H1 (cell line): ENCODE results near the gene RAB3C. TPM values are rescaled to one million over a fixed set of nuclear protein-coding genes. Genes with fewer than 3 reads are reported as not detected.

Experiments used
- BCL11A ChIP-seq, 2 experiments: IDR thresholded peaks; one replicate each; pipeline ENCODE4 v1.6.1; 2011; ENCODE audit warnings: low read depth in 2 of 2, low read length in 2 of 2, mild to moderate bottlenecking in 2 of 2
- CHD7 ChIP-seq: fragments of 300-600 bp; sonication (generic); IDR thresholded peaks from 2 replicates; pipeline ENCODE4 v1.7.1; 2012; ENCODE audit warnings: low read length, moderate library complexity, mild to moderate bottlenecking, inconsistent platforms; ENCODE audit not compliant: insufficient replicate concordance
- CTCF ChIP-seq, 3 experiments: IDR thresholded peaks; 1 replicate in 2 of 3; 2 replicates in 1 of 3; pipeline versions ENCODE4 v1.5.1 to v1.6.1; 2011; ENCODE audit warnings: low read length in 3 of 3, mild to moderate bottlenecking in 3 of 3, inconsistent platforms in 2 of 3, low read depth in 1 of 3, moderate library complexity in 1 of 3; ENCODE audit not compliant: insufficient read depth in 1 of 3; ENCODE audit errors: control extremely low read depth in 1 of 3
- polyA plus RNA-seq, 7 experiments: library from polyadenylated mRNA; depleted of rRNA in 3 of 7; stranded (reverse) in 5 of 7; unstranded in 2 of 7; fragments of >200 nt in 5 of 7; fragments of 200-250 nt in 2 of 7; gene quantifications; 1 replicate in 5 of 7; 2 replicates in 1 of 7; 4 replicates in 1 of 7; pipeline versions ENCODE4 v1.2.1 to v1.2.3, GENCODE V29; 2011 to 2013; ENCODE audit warnings: missing spikeins in 2 of 7, mixed read lengths in 2 of 7
- total RNA-seq: library from RNA; stranded (reverse); fragmentation: NEBNext Ultra II Directional; extraction: Animal tissue kit (Norgen Biotek cat#: 25700); gene quantifications from 2 replicates; pipeline ENCODE4 v1.2.1, GENCODE V29; 2021

RAB3C gene
- total and polyA plus RNA-seq, 2 of the 8 experiments (the other 6 are each of a cell fraction or from before 2014, with no cell fraction given), result 14.7 to 18.3 TPM

GRCh38 chr5:58849921-58850667 lies 267.2 kb downstream of the RAB3C start (continued):
- TF ChIP-seq CHD7, result no peak
- TF ChIP-seq CTCF (IDR thresholded peaks at IDR 0.05; ENCODE audit: control extremely low read depth in 1 of 3, insufficient read depth in 1 of 3, low read depth in 1 of 3, low read length in 3 of 3), result peak in 2 of 3 experiments; percentile 54 to 56; a peak in 3 of 4 replicates
- no peak for TF ChIP-seq BCL11A (IDR thresholded peaks at IDR 0.05; ENCODE audit: low read depth in 2 of 2, low read length in 2 of 2)
